Activated T-helper 1 cell treated with anti-CD3 and anti-CD28 coated beads, Interleukin-12 subunit alpha, Interleukin-12 subunit beta, Interleukin-2, Interleukin-4 antibody, amounts not matched to agents 30 ng/mL and 10 ng/mL and 1 ng/mL, durations not matched to agents 14 hours and 24 hours and 36 hours (primary cell): ENCODE measurements around the gene LHFPL3. TPM values are rescaled to one million over a fixed set of nuclear protein-coding genes. Genes with fewer than 3 reads are reported as not detected.
"Not testable (repeated sequence)": the region's sequence is repeated elsewhere in the genome, so short reads cannot be mapped to it uniquely, and the experiment has no call there.

Experiments used
- DNase-seq: peaks from one replicate; pipeline ENCODE4 v3.0.0; 2021; ENCODE audit warnings: low spot score
- H3K27ac Mint-ChIP-seq: one replicate; pipeline ENCODE4 v1.8.0; 2021; ENCODE audit warnings: mild to moderate bottlenecking, mixed read lengths
- H3K27me3 Mint-ChIP-seq: one replicate; pipeline ENCODE4 v1.8.0; 2022; ENCODE audit warnings: mild to moderate bottlenecking, moderate library complexity, mixed read lengths; ENCODE audit not compliant: insufficient read depth
- H3K36me3 Mint-ChIP-seq: one replicate; pipeline ENCODE4 v1.8.0; 2021; ENCODE audit warnings: low read depth, mixed read lengths
- H3K4me1 Mint-ChIP-seq: one replicate; pipeline ENCODE4 v1.8.0; 2021; ENCODE audit warnings: low read depth, mixed read lengths
- H3K4me3 Mint-ChIP-seq: one replicate; pipeline ENCODE4 v1.8.0; 2021; ENCODE audit warnings: mild to moderate bottlenecking, moderate library complexity, mixed read lengths
- H3K9me3 Mint-ChIP-seq: one replicate; pipeline ENCODE4 v1.8.0; 2021; ENCODE audit warnings: mixed read lengths
- intact Hi-C: fragments of 100-400 bp; cut with micrococcal nuclease; formaldehyde crosslinking; loops from one replicate; pipeline ENCODE4 v1.15.1; 2024
- total RNA-seq: library from RNA; stranded (reverse); gene quantifications from 2 replicates; pipeline ENCODE4 v1.2.3, GENCODE V29; 2022

The LHFPL3 gene
- total RNA-seq, 1 donor from 2014 or later = not detected

- Mint-ChIP-seq H3K4me3 (no peak overlapping the region), H3K27ac (no peak overlapping the region), H3K36me3 (no peaks in the 10 kb centered on the region), H3K4me1 (no peaks in the 10 kb centered on the region), H3K9me3 (no peaks in the 10 kb centered on the region), H3K27me3 (no peaks in the 10 kb centered on the region)
- intact Hi-C loops = no loop called here
- no peak for DNase-seq
Measured at GRCh38 chr7:104572554-104572953, 244.2 kb downstream of the LHFPL3 start.

- H3K27me3 Mint-ChIP-seq = no peaks in the 10 kb centered on the region
- H3K4me1 Mint-ChIP-seq = no peaks in the 10 kb centered on the region
- intact Hi-C loops = no loop called here
- H3K9me3 Mint-ChIP-seq = no peaks in the 10 kb centered on the region
- no peaks in the 10 kb centered on the region for H3K36me3 Mint-ChIP-seq
- no peak overlapping the region for H3K4me3 Mint-ChIP-seq
- H3K27ac Mint-ChIP-seq = no peak overlapping the region
- no peak for DNase-seq
Measured at GRCh38 chr7:104584620-104585019, 256.2 kb downstream of the LHFPL3 start.

GRCh38 chr7:104595591-104595990 is 267.2 kb downstream of the LHFPL3 start:
- H3K27me3 Mint-ChIP-seq, DNase-seq, H3K4me3 Mint-ChIP-seq, H3K36me3 Mint-ChIP-seq, H3K4me1 Mint-ChIP-seq, H3K9me3 Mint-ChIP-seq, intact Hi-C loops, H3K27ac Mint-ChIP-seq: not testable (repeated sequence)

- no peaks in the 10 kb centered on the region for H3K4me1 Mint-ChIP-seq
- intact Hi-C loops = no loop called here
- no peak overlapping the region for H3K27ac Mint-ChIP-seq
- H3K27me3 Mint-ChIP-seq = no peaks in the 10 kb centered on the region
- peaks cover 3% of the 10 kb centered on the region for H3K9me3 Mint-ChIP-seq
- no peaks in the 10 kb centered on the region for H3K36me3 Mint-ChIP-seq
- H3K4me3 Mint-ChIP-seq = no peak overlapping the region
- no peak for DNase-seq
Measured at GRCh38 chr7:104603957-104604356, 275.6 kb downstream of the LHFPL3 start.

GRCh38 chr7:104604706-104605105 is 276.3 kb downstream of the LHFPL3 start:
- no peak overlapping the region for H3K4me3 Mint-ChIP-seq
- peaks cover 3% of the 10 kb centered on the region for H3K9me3 Mint-ChIP-seq
- no peak overlapping the region for H3K27ac Mint-ChIP-seq
- H3K36me3 Mint-ChIP-seq = no peaks in the 10 kb centered on the region
- H3K27me3 Mint-ChIP-seq = no peaks in the 10 kb centered on the region
- no peaks in the 10 kb centered on the region for H3K4me1 Mint-ChIP-seq
- DNase-seq = no peak
- intact Hi-C loops = no loop called here

GRCh38 chr7:104621321-104621720 is 292.9 kb downstream of the LHFPL3 start:
- intact Hi-C loops = no loop called here
- Mint-ChIP-seq H3K27ac (no peak overlapping the region), H3K4me1 (no peaks in the 10 kb centered on the region), H3K36me3 (no peaks in the 10 kb centered on the region), H3K9me3 (no peaks in the 10 kb centered on the region), H3K27me3 (peaks cover 3% of the 10 kb centered on the region), H3K4me3 (no peak overlapping the region)
- DNase-seq = no peak

GRCh38 chr7:104625956-104626355 is 297.6 kb downstream of the LHFPL3 start:
- Mint-ChIP-seq H3K9me3 (no peaks in the 10 kb centered on the region), H3K4me1 (no peaks in the 10 kb centered on the region), H3K27ac (no peak overlapping the region), H3K36me3 (no peaks in the 10 kb centered on the region), H3K27me3 (peaks cover 2% of the 10 kb centered on the region), H3K4me3 (no peak overlapping the region)
- no peak for DNase-seq
- intact Hi-C loops = no loop called here

- intact Hi-C loops = no loop called here
Measured at GRCh38 chr7:104627516-104627915, 299.1 kb downstream of the LHFPL3 start.

GRCh38 chr7:104628017-104628416 is 299.6 kb downstream of the LHFPL3 start:
- no peak for DNase-seq
- H3K27ac Mint-ChIP-seq = no peak overlapping the region
- peaks cover 2% of the 10 kb centered on the region for H3K27me3 Mint-ChIP-seq
- intact Hi-C loops = no loop called here
- no peaks in the 10 kb centered on the region for H3K9me3 Mint-ChIP-seq
- H3K4me1 Mint-ChIP-seq = no peaks in the 10 kb centered on the region
- no peak overlapping the region for H3K4me3 Mint-ChIP-seq
- H3K36me3 Mint-ChIP-seq = no peaks in the 10 kb centered on the region

More at GRCh38 chr7:104627516-104627915, 299.1 kb downstream of the LHFPL3 start:
- DNase-seq = no peak
- Mint-ChIP-seq H3K4me1 (no peaks in the 10 kb centered on the region), H3K4me3 (no peak overlapping the region), H3K27me3 (peaks cover 2% of the 10 kb centered on the region), H3K9me3 (no peaks in the 10 kb centered on the region), H3K27ac (no peak overlapping the region), H3K36me3 (no peaks in the 10 kb centered on the region)

- no peak overlapping the region for H3K4me3 Mint-ChIP-seq
- H3K4me1 Mint-ChIP-seq = no peaks in the 10 kb centered on the region
- H3K9me3 Mint-ChIP-seq = no peaks in the 10 kb centered on the region
- H3K27me3 Mint-ChIP-seq = peaks cover 2% of the 10 kb centered on the region
- H3K27ac Mint-ChIP-seq = no peak overlapping the region
- DNase-seq = no peak
- H3K36me3 Mint-ChIP-seq = no peaks in the 10 kb centered on the region
- intact Hi-C loops = no loop called here
Measured at GRCh38 chr7:104629408-104629807, 301.0 kb downstream of the LHFPL3 start.

GRCh38 chr7:104640506-104640905 is 312.1 kb downstream of the LHFPL3 start:
- Mint-ChIP-seq H3K27ac (no peak overlapping the region), H3K27me3 (no peaks in the 10 kb centered on the region), H3K36me3 (no peaks in the 10 kb centered on the region), H3K4me3 (no peak overlapping the region), H3K9me3 (no peaks in the 10 kb centered on the region), H3K4me1 (no peaks in the 10 kb centered on the region)
- intact Hi-C loops = no loop called here
- no peak for DNase-seq

GRCh38 chr7:104642560-104642959 is 314.2 kb downstream of the LHFPL3 start:
- Mint-ChIP-seq H3K9me3 (no peaks in the 10 kb centered on the region), H3K4me1 (no peaks in the 10 kb centered on the region), H3K27me3 (no peaks in the 10 kb centered on the region), H3K36me3 (no peaks in the 10 kb centered on the region), H3K27ac (no peak overlapping the region), H3K4me3 (no peak overlapping the region)
- no peak for DNase-seq
- intact Hi-C loops = loop anchor here (2.0 kb wide), 1 partner anchor 276 kb away; no protein-coding TSS in a partner anchor

GRCh38 chr7:104643587-104644217 is 315.3 kb downstream of the LHFPL3 start:
- no peak for DNase-seq
- Mint-ChIP-seq H3K36me3 (no peaks in the 10 kb centered on the region), H3K4me3 (no peak overlapping the region), H3K9me3 (no peaks in the 10 kb centered on the region), H3K4me1 (no peaks in the 10 kb centered on the region), H3K27me3 (no peaks in the 10 kb centered on the region), H3K27ac (no peak overlapping the region)
- intact Hi-C loops = loop anchor here (1.0 to 2.0 kb wide), 2 partner anchors 205 to 275 kb away; no protein-coding TSS in a partner anchor
